NB4 (cell line): ENCODE data around the gene SLC9A2.

ENCODE experiments used
- POLR2A ChIP-seq: IDR thresholded peaks from 2 replicates; pipeline ENCODE4 v1.6.1; 2011; ENCODE audit warnings: mild to moderate bottlenecking; ENCODE audit not compliant: insufficient read length; ENCODE audit errors: extremely low read depth
- TF ChIP-seq, protein P1 (sequence below): IDR thresholded peaks from one replicate; pipeline ENCODE4 v1.5.1; 2012; ENCODE audit warnings: low read depth, low read length

DNA sequence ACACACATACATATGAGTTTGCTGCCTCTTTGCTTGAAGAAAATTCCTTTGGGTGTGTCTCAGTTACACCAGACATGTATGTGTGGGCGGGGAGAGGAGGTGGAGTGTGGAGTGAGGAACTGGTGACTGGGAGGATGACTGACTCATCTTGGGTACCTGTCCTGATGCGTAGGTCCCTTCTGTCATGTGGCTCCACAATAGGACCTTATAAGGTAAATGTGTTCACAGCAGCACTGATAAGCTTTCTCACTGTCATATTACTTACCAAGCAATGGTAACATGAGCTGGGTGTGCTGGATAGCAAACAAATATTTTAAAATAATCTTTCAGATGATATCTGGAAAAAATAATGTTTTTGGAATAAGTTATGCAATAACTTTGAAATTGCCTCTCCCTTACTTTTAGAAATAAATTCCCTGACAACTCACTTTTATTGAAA, 45.1 kb downstream of the SLC9A2 start:
- no peak for TF ChIP-seq POLR2A
- TF ChIP-seq, protein P1, sequence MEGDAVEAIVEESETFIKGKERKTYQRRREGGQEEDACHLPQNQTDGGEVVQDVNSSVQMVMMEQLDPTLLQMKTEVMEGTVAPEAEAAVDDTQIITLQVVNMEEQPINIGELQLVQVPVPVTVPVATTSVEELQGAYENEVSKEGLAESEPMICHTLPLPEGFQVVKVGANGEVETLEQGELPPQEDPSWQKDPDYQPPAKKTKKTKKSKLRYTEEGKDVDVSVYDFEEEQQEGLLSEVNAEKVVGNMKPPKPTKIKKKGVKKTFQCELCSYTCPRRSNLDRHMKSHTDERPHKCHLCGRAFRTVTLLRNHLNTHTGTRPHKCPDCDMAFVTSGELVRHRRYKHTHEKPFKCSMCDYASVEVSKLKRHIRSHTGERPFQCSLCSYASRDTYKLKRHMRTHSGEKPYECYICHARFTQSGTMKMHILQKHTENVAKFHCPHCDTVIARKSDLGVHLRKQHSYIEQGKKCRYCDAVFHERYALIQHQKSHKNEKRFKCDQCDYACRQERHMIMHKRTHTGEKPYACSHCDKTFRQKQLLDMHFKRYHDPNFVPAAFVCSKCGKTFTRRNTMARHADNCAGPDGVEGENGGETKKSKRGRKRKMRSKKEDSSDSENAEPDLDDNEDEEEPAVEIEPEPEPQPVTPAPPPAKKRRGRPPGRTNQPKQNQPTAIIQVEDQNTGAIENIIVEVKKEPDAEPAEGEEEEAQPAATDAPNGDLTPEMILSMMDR = no peak
